T-helper 2 cell treated with Interferon-gamma antibody and Interleukin-4, amounts not matched to agents 100 ng/mL and 5 ng/mL, for 36 hours (primary cell): ENCODE results near the gene LDLRAD2. TPM values are rescaled to one million over a fixed set of nuclear protein-coding genes. Genes with fewer than 3 reads are reported as not detected.

ENCODE experiments used
- intact Hi-C: fragments of 100-400 bp; cut with micrococcal nuclease; formaldehyde crosslinking; loops from one replicate; pipeline ENCODE4 v1.15.1; 2023
- total RNA-seq: library from RNA; stranded (reverse); gene quantifications from 2 replicates; pipeline ENCODE4 v1.2.3, GENCODE V29; 2022

Gene LDLRAD2
- total RNA-seq, 1 donor from 2014 or later: 0.05 TPM

- intact Hi-C loops: no loop called here
These were observed 46.0 kb downstream of the LDLRAD2 start for GRCh38 chr1:21857840-21858670.

DNA sequence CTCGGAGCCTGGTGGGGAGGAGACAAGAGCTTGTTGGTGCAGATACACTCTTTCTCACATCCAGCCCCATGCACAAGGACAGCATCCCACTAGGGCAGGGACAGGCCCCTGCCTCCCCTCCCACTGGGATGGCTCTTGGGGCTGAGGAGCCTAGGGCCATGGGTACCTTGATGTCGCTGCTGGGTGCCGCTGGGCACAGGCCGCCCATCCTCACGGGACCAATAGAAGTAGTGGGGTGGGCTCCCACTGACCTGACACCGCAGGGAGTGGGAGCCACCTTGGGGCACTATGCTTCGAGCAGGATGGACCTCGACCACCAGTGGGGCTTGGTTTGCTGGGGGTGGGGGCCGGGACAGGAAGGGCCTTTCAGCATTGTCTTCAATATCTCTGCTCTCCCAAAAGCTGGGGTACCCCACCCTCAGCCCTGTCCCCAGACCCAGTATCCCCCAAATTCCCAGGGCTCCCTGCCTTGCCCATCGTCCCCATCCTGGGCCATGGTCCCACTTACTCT lies 47.7 kb downstream of the LDLRAD2 start:
- intact Hi-C loops: no loop called here

DNA sequence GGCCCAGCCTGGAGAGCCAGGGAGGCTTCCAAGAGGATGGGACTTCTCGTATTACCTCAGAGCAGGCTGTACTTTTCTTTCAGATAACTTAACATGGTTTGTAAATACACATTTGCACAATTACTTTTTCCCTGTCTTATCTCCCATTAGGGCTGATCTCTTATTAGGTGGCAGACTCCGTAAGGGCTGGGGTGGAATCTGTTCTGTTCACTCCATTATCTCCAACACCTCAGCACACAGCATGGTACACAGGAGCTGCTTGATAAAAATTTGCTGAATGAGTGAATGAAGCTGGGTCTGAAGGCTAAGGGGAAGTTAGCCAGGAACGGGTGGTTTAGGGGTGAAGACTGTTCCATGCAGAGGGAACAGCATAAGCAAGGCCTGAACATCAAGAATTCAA lies 48.9 kb downstream of the LDLRAD2 start:
- intact Hi-C loops: no loop called here

- intact Hi-C loops: no loop called here
These were observed 49.8 kb downstream of the LDLRAD2 start for GRCh38 chr1:21861602-21862429.

DNA sequence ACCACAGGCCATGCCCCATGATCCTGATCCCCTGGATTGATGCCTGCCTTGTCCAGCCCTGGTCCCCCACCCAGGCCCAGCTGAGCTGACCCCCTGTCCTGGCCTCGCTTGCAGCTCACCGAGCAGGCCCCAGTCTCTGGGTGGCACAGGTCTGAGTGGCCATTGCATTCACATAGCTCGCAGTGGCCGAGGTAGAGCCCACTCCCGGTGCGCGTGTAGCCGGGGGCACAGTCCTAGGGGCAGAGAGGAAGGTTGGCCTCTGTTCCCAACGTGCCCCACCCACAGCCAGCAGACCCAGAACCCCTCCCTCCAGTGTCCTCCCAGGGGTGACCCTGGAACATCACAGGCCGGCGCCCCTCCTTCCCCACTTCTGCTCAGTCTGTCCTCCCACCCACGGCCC lies 51.9 kb downstream of the LDLRAD2 start:
- intact Hi-C loops: no loop called here

- intact Hi-C loops: no loop called here
These were observed 52.7 kb downstream of the LDLRAD2 start for GRCh38 chr1:21864730-21865129.

GRCh38 chr1:21865609-21865942 lies 53.5 kb downstream of the LDLRAD2 start:
- intact Hi-C loops: no loop called here

- intact Hi-C loops: no loop called here
These were observed 54.1 kb downstream of the LDLRAD2 start for GRCh38 chr1:21865943-21866706.

DNA sequence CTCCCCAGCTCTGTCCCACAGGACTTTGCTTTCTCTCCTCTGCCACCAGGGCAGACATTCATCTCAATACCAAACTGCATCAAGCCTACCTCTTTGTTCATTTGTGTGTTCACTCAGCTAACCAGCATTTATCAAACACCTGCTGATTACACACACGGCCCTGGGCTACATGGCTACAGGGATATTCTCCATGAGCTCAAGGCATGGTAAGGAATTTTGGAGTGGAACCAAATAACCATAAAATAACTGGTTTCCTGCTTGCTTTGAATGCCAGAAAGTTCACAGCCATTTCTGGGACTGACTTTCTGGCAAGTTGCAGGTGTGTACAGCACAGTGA lies 54.6 kb downstream of the LDLRAD2 start:
- intact Hi-C loops: no loop called here

- intact Hi-C loops: no loop called here
These were observed 55.5 kb downstream of the LDLRAD2 start for GRCh38 chr1:21867451-21867996.

DNA sequence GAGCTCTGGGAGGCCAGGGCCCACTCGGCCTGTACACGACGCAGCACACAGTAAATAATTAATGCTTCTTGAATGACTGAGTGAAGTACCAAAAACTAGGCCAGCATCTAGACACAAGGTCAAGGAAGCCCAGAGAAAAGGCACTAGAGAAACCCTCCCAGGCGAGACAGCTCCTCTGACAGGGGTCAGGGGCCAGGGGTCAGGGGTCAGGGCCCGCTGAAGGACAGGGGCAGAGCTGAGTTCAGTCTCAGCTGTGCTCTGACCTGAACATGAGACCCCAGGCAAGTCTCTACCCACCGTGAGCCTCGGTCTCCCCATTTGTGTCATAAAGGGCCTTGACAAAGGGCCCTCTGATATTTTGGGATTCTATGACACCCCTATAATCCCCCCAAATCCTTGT lies 56.4 kb downstream of the LDLRAD2 start:
- intact Hi-C loops: no loop called here

- intact Hi-C loops: no loop called here
These were observed 56.9 kb downstream of the LDLRAD2 start for GRCh38 chr1:21868941-21869454.

DNA sequence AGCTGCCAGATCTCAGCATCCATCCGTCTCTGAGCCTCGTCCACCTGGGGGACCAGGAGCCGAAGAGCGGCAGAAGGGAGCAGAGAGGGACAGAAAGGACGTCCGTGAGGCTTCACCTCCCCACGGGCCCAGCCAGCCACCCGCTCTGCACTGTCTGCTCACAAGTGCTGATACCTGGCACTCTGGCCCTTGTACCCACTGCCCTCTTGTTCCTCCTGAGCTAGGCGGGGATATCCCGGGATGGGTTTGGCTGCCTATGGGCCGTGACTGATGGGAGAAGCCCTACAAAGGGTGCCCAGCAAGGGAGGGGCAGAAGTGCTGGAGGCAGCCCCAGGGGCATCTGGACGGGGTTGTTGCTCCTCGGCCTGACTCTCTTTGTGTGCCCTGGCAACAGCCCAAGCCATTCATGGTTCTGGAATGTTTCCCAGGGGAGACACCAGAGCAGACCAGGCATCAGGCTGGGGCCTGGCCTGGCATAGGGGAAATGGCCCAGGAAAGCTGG lies 57.6 kb downstream of the LDLRAD2 start:
- intact Hi-C loops: no loop called here

DNA sequence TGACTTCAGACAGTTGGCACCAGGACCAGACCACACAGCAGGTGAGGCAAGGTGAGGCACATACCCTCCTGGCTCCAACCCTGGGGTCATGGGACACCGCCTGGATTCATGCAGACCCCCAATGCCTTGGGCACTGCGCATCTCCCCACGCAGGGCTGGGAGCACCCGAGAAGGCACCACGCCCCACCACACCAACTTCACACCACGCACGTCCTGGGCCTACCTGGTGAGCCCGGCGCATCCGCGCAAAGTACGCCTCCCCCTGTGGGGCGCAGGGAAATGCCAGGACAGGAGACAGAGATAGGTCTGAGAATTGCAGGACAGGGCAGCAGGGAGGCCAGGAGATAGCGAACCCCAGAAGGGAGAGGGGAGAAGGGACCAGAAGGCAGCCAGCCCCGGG lies 58.5 kb downstream of the LDLRAD2 start:
- intact Hi-C loops: no loop called here

DNA sequence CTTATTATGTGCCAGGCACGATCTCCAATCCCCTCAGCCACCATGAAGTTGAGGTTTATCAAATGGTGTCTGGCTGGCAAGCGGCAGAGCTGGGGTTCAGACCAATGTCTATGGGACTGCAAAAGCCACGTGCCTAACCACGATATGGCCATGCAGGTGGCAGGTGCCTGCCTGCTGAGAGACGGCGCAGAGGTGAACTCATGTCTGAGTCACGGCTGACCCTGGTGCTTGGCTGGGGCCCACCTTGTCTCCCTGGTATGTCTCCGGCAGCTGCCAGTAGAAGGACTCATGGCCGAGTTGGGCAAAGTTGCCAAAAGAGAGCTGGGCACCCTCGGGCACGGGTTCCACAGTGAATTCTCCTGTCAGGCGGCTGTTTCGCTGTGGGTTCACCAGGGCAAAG lies 59.9 kb downstream of the LDLRAD2 start:
- intact Hi-C loops: no loop called here

DNA sequence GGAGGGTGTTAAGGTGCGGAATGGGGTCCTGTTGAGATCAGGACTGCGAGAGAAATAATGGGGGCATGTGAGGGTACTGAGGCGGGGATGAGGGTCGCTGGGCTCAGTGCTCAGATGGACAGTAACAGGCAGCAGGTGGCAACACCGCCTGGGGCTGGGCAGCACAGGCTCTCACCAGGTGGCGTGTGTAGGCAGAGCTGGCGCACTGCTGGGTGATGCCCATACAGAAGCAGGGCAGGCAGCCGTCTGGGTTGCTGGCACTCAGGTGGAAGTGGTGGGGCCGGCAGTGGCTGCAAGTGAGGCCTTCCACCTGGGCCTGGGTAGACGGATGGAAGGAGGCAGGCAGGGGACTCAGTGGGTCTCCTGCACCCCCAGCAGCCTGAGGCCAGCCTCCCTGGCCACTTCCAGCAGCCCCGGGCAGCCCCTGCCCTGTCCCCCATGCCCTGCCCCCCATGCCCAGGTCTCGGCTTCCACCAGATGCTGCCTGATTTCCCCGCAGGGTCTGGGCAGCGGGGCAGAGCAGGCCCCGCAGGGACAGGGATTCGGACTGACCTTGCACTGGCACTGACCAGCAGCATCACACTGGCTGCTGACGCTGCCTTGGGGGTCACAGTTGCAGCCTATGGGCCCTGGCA lies 60.5 kb downstream of the LDLRAD2 start:
- intact Hi-C loops: no loop called here

DNA sequence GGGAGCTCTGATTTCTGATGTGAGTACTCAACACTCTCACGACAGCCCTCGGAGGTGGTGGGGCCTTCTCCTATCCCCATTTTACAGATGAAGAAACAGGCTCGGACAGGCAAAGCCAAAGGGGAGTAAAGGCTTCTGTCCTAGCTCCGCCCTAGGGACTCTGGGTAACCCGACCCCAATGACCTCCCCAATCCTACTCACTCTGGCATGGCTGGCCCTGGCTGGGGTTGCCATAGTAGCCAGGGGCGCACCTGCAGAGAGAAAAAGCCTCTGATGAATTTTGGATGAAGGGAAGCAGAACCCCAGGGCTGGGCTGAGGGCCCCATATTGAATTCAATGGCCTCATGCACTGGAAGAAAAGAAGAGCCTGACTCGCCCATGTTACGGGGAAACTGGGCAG lies 61.1 kb downstream of the LDLRAD2 start:
- intact Hi-C loops: no loop called here

- intact Hi-C loops: no loop called here
These were observed 61.7 kb downstream of the LDLRAD2 start for GRCh38 chr1:21873761-21874160.

DNA sequence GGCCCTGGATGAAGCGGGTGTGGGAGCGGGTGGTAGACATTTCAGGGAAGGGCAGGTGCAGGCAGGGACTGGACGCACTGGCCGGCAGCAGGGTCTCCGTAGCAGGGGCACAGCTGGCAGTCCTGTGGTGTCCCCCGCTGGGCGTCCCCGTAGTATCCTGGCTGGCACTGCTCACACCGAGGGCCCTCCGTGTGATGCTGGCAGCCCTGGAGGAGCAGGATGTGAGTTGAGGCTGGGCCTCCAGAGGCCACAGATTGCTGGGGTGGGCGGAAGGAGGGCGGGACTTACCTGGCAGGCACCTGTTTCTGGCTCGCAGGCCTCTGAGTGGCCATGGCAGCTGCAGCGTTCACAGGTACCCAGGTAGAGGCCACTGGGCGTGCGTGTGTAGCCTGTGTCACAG lies 62.3 kb downstream of the LDLRAD2 start:
- intact Hi-C loops: no loop called here
